ENCODE data around the gene GRIK4.
"Not testable (repeated sequence)": the region's sequence is repeated elsewhere in the genome, so short reads cannot be mapped to it uniquely, and the experiment has no call there.

Gene GRIK4

DNA sequence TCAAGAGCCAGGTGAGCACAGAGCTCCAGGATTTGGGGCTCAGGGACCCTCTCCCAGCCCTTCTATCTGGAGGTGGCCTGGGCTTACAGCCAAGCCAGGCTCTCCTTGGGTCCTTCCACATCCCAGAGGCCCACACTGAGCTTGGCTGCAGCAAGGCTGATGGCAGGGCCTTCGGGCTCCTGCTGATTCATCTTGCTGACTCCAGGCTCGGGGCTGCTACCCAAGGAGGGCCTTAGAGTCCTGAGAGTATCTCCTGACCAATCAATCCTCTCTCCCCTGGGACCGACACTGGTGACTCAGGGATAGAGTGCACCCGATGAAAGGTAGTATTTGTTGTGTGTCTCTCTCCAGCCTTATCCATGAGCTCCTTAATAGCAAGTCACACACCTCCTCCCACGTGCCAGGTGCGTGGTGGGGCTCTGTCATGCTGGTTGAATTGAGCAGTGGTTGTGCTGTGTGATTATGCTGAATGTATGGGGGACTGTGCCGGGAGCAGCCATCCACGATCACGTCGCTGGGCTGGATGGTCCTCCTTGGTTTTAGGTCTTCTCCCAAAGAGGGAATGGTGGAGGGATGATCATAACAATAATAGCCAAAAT is 62.3 kb downstream of the GRIK4 start:
- Histone ChIP-seq H3K27ac (ENCODE audit: low read length) (no peak overlapping the region), H3K4me3 (ENCODE audit: low read length) (no peak overlapping the region), H3K9ac (ENCODE audit: low read length) (no peak overlapping the region), H3K4me1 (ENCODE audit: control insufficient read depth, low read depth, low read length) (peaks cover 17% of the 10 kb centered on the region), H3K9me3 (ENCODE audit: control insufficient read depth, low read depth, low read length) (no peaks in the 10 kb centered on the region), H3K27me3 (ENCODE audit: control insufficient read depth, insufficient read depth, low read length) (no peaks in the 10 kb centered on the region), H3K36me3 (ENCODE audit: control insufficient read depth, low read depth, low read length) (no peaks in the 10 kb centered on the region)

DNA sequence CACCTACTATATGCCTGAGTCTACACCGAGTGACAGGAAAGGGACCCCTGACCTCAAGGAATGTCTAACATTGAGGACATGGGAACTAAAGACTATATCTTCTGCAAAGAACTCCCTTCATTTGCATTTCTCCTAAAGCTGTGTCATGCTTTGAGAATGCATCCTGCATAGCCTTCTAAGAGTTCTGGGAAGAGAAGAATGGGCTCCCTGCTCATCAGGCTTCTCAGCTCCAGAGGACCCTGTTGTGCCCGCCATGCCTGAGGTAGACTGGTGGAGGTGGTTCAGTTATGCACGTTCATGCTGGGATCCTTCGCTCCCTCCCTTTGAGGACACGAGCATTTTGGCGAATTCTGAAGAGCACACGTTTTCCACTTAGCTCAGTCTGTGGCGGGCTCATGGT is 63.3 kb downstream of the GRIK4 start:
- no peaks in the 10 kb centered on the region for H3K9me3 ChIP-seq (ENCODE audit: control insufficient read depth, low read depth, low read length)
- H3K4me1 ChIP-seq (ENCODE audit: control insufficient read depth, low read depth, low read length), result peaks cover 8% of the 10 kb centered on the region
- H3K36me3 ChIP-seq (ENCODE audit: control insufficient read depth, low read depth, low read length), result no peaks in the 10 kb centered on the region
- H3K27ac ChIP-seq (ENCODE audit: low read length), result no peak overlapping the region
- no peak overlapping the region for H3K4me3 ChIP-seq (ENCODE audit: low read length)
- H3K27me3 ChIP-seq (ENCODE audit: control insufficient read depth, insufficient read depth, low read length), result no peaks in the 10 kb centered on the region
- no peak overlapping the region for H3K9ac ChIP-seq (ENCODE audit: low read length)

DNA sequence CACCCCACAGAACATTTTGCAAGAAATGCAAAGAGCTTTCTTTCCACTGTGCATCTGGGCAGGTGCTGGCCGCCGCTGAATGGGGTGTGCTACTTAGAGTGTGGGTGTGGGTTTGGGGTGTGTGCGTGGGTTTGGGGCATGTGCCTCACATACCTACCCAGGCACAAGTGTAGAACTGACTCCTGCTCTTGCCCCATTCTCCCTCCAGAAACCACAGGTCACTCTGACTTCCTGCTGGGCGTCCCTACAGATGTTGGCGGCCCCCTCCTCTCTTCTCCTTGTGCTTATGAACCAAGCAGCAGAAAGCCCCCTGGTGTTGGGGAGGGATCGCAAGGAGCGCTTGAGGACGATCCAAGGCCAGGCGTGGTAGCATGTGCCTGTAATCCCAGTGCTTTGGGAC is 63.9 kb downstream of the GRIK4 start:
- Histone ChIP-seq H3K36me3 (ENCODE audit: control insufficient read depth, low read depth, low read length) (no peaks in the 10 kb centered on the region), H3K4me1 (ENCODE audit: control insufficient read depth, low read depth, low read length) (peaks cover 4% of the 10 kb centered on the region), H3K27me3 (ENCODE audit: control insufficient read depth, insufficient read depth, low read length) (no peaks in the 10 kb centered on the region), H3K9ac (ENCODE audit: low read length) (no peak overlapping the region), H3K4me3 (ENCODE audit: low read length) (no peak overlapping the region), H3K27ac (ENCODE audit: low read length) (no peak overlapping the region), H3K9me3 (ENCODE audit: control insufficient read depth, low read depth, low read length) (no peaks in the 10 kb centered on the region)

DNA sequence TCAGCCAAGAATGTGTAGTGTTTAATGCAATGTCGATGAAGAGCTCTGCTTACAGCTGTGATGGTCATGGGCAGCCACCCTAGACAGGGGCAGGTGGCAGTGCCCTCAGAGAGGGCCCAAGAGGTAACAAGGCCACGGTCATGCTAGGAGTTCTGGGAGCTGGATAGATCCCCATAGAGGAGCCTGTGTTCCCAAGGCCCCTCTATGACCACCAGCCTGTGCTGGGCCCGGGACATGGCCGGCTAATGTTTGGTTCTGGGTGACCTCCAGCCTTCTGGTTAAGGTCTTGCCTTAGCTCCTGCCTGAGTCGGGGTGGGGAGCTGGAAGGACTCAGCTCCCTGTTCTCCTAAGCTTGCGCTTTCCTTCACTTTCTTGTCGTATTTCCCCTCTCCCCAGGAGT is 65.1 kb downstream of the GRIK4 start:
- no peaks in the 10 kb centered on the region for H3K27me3 ChIP-seq (ENCODE audit: control insufficient read depth, insufficient read depth, low read length)
- H3K27ac ChIP-seq (ENCODE audit: low read length), result no peak overlapping the region
- no peak overlapping the region for H3K4me3 ChIP-seq (ENCODE audit: low read length)
- no peak overlapping the region for H3K9ac ChIP-seq (ENCODE audit: low read length)
- H3K4me1 ChIP-seq (ENCODE audit: control insufficient read depth, low read depth, low read length), result peaks cover 4% of the 10 kb centered on the region
- no peaks in the 10 kb centered on the region for H3K36me3 ChIP-seq (ENCODE audit: control insufficient read depth, low read depth, low read length)
- H3K9me3 ChIP-seq (ENCODE audit: control insufficient read depth, low read depth, low read length), result no peaks in the 10 kb centered on the region

DNA sequence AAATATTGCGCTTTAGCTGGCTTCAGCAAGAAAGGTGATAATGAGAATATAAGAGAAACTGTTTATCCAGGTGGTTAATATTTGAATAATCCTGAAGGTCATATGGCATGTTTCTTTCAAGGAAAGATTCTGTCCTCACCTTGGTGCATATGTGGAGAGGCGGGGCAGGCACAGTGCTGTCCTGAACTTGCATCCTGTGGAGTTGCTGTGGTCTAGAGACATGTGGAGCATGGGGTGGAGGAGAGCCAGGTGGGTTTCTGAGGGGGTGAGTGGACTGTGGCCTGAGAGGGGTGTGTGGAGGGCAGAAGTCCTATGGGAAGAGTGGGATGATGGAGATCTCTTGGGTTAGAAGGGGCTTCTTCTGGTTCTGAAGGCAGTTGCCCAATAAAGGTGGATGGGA is 65.5 kb downstream of the GRIK4 start:
- H3K36me3 ChIP-seq (ENCODE audit: control insufficient read depth, low read depth, low read length), result no peaks in the 10 kb centered on the region
- H3K4me3 ChIP-seq (ENCODE audit: low read length), result no peak overlapping the region
- H3K9ac ChIP-seq (ENCODE audit: low read length), result no peak overlapping the region
- peaks cover 4% of the 10 kb centered on the region for H3K4me1 ChIP-seq (ENCODE audit: control insufficient read depth, low read depth, low read length)
- H3K9me3 ChIP-seq (ENCODE audit: control insufficient read depth, low read depth, low read length), result no peaks in the 10 kb centered on the region
- no peak overlapping the region for H3K27ac ChIP-seq (ENCODE audit: low read length)
- no peaks in the 10 kb centered on the region for H3K27me3 ChIP-seq (ENCODE audit: control insufficient read depth, insufficient read depth, low read length)

DNA sequence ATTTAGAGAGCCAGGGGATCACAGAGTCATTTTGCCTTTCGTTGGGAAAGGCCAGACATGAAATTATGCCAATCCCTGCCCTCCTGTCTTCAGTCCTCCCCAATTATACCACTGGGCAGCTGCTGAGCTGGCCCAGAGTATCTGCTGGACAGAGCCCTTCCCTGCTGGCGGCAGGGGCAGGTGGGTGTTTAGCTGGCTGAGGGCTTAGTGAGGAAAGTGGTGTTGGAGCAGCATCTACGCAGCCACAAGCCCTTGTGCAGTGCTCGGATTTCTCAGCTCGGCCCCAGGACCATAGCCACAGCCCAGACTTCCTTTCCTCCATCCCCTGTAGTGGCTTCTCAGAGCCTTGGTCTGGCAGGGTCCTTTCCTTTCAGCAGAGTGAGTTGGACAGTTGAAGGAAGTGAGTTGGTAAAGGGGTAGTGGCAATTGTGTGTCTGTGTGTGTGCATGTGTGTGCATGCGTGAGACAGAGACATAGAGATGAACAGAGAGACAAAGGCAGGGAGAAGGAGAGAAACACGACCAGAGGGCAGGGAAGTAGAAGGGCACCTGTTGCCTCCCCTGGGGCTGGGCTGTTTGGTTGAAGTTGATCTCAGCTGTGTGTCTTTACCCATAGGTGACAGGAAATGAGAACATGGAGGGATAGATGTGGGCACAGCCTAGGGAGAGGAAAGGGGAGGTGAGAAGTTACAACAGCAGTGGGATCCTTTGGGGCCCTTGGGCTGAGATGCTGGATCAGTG is 66.2 kb downstream of the GRIK4 start:
- no peak overlapping the region for H3K27ac ChIP-seq (ENCODE audit: low read length)
- H3K27me3 ChIP-seq (ENCODE audit: control insufficient read depth, insufficient read depth, low read length), result no peaks in the 10 kb centered on the region
- H3K9ac ChIP-seq (ENCODE audit: low read length), result no peak overlapping the region
- H3K9me3 ChIP-seq (ENCODE audit: control insufficient read depth, low read depth, low read length), result no peaks in the 10 kb centered on the region
- H3K4me1 ChIP-seq (ENCODE audit: control insufficient read depth, low read depth, low read length), result peaks cover 4% of the 10 kb centered on the region
- no peak overlapping the region for H3K4me3 ChIP-seq (ENCODE audit: low read length)
- no peaks in the 10 kb centered on the region for H3K36me3 ChIP-seq (ENCODE audit: control insufficient read depth, low read depth, low read length)

DNA sequence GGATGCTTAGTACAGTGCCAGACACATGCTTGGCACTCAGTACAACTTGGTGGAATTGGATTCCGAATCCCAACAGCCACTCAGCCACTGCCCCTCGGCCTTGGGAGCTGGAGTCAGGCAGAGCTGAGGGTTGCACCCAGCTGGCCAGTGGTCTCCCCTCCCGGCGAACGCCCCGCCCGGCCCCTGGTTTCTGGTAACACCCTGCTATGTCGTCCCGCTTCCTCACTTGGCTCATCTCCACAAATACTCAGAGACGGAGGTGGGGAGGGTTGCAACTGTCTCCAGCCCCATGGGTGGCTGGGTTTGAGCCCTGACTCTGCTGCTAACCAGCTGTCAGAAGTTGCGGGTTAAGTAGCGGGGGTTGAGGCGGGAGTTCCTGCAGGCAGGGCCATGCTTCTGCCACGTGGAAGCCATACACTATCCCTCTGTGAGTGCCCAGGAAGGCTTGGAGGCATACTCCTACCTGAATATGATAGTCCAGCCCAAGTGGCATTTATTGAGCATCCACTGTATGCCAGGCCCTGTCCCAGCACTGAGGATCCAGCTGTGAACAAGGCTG is 67.1 kb downstream of the GRIK4 start:
- Histone ChIP-seq H3K4me3 (ENCODE audit: low read length) (no peak overlapping the region), H3K9ac (ENCODE audit: low read length) (no peak overlapping the region), H3K27ac (ENCODE audit: low read length) (no peak overlapping the region), H3K27me3 (ENCODE audit: control insufficient read depth, insufficient read depth, low read length) (no peaks in the 10 kb centered on the region), H3K4me1 (ENCODE audit: control insufficient read depth, low read depth, low read length) (peaks cover 4% of the 10 kb centered on the region), H3K36me3 (ENCODE audit: control insufficient read depth, low read depth, low read length) (no peaks in the 10 kb centered on the region), H3K9me3 (ENCODE audit: control insufficient read depth, low read depth, low read length) (no peaks in the 10 kb centered on the region)

DNA sequence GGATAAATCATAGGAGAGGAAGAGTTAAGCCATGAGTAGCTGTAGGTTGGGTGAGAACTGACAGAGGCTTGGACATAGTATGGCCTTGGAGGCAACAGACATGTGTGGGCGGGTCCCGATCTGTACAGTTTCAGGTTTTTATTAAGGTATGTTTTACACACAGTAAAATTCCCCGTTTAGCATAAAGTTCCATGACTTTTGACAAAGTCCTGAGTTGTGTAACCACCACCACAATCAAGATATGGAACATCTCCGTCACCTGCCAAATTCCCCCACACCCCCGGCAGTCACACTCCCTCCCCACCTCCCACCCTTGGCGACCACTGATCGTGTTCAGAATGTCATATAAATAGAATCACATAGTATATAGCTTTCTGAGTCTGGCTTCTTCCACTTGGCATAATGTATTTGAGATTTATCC is 68.1 kb downstream of the GRIK4 start:
- Histone ChIP-seq H3K9me3 (ENCODE audit: control insufficient read depth, low read depth, low read length) (no peaks in the 10 kb centered on the region), H3K9ac (ENCODE audit: low read length) (no peak overlapping the region), H3K27me3 (ENCODE audit: control insufficient read depth, insufficient read depth, low read length) (no peaks in the 10 kb centered on the region), H3K4me3 (ENCODE audit: low read length) (no peak overlapping the region), H3K4me1 (ENCODE audit: control insufficient read depth, low read depth, low read length) (peaks cover 4% of the 10 kb centered on the region), H3K36me3 (ENCODE audit: control insufficient read depth, low read depth, low read length) (no peaks in the 10 kb centered on the region), H3K27ac (ENCODE audit: low read length) (no peak overlapping the region)

DNA sequence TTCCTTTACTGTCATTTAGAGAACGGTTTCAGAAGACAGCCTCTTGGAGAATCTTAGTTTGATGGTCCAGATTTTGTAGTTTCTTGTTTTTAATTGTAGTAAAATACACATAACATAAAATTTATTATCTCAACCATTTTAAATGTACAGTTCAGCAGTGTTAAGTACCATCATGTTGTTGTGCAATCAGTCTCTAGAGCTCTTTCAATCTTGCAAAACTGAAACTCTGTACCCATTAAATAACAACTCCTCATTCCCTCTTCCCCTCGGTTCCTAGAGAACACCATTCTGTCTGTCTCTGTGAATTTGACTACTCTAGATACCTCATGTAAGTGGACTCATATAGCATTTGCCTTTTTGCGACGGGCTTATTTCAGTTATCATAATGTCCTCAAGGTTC is 69.8 kb downstream of the GRIK4 start:
- Histone ChIP-seq H3K9ac (ENCODE audit: low read length) (no peak overlapping the region), H3K27me3 (ENCODE audit: control insufficient read depth, insufficient read depth, low read length) (no peaks in the 10 kb centered on the region), H3K36me3 (ENCODE audit: control insufficient read depth, low read depth, low read length) (no peaks in the 10 kb centered on the region), H3K4me3 (ENCODE audit: low read length) (no peak overlapping the region), H3K4me1 (ENCODE audit: control insufficient read depth, low read depth, low read length) (no peaks in the 10 kb centered on the region), H3K9me3 (ENCODE audit: control insufficient read depth, low read depth, low read length) (no peaks in the 10 kb centered on the region), H3K27ac (ENCODE audit: low read length) (no peak overlapping the region)

DNA sequence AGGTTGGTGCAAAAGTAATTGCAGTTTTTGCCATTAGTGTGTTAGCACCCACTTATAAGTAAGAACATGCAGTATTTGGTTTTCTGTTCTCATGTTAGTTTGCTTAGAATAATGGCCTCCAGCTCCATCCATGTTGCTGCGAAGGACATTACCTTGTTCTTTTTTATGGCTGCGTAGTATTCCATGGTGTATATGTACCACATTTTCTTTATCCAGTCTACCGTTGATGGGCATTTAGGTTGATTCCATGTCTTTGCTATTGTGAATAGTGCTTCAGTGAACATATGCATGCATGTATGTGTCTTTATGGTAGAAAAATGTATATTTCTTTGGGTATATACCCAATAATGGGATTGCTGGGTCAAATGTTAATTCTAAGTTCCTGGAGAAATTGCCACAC is 71.0 kb downstream of the GRIK4 start:
- H3K27me3 ChIP-seq (ENCODE audit: control insufficient read depth, insufficient read depth, low read length); H3K36me3 ChIP-seq (ENCODE audit: control insufficient read depth, low read depth, low read length); H3K4me1 ChIP-seq (ENCODE audit: control insufficient read depth, low read depth, low read length); H3K9ac ChIP-seq (ENCODE audit: low read length); H3K9me3 ChIP-seq (ENCODE audit: control insufficient read depth, low read depth, low read length); H3K4me3 ChIP-seq (ENCODE audit: low read length); H3K27ac ChIP-seq (ENCODE audit: low read length): not testable (repeated sequence)

DNA sequence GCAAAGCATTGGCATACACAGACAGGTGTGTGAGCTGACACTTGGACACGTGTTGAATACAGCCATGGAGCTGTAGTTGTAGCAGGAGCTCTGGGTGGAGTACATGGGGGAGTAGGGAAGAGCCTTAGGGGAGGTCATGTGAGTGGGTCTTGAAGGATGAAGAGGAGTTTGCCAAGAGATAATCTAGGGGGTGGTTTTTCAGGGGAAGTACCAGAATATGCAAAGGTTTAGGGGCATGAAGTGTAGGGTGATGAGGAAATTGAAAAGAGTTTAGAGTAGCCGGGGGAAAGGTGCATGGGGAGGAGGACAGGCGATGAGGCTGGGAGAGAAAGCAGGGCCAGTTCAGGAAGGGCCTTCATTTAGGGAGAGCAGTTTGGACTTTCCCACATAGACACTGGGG is 74.5 kb downstream of the GRIK4 start:
- Histone ChIP-seq H3K9ac (ENCODE audit: low read length) (no peak overlapping the region), H3K4me3 (ENCODE audit: low read length) (no peak overlapping the region), H3K4me1 (ENCODE audit: control insufficient read depth, low read depth, low read length) (peaks cover 5% of the 10 kb centered on the region), H3K27ac (ENCODE audit: low read length) (no peak overlapping the region), H3K27me3 (ENCODE audit: control insufficient read depth, insufficient read depth, low read length) (no peaks in the 10 kb centered on the region), H3K9me3 (ENCODE audit: control insufficient read depth, low read depth, low read length) (no peaks in the 10 kb centered on the region), H3K36me3 (ENCODE audit: control insufficient read depth, low read depth, low read length) (no peaks in the 10 kb centered on the region)

DNA sequence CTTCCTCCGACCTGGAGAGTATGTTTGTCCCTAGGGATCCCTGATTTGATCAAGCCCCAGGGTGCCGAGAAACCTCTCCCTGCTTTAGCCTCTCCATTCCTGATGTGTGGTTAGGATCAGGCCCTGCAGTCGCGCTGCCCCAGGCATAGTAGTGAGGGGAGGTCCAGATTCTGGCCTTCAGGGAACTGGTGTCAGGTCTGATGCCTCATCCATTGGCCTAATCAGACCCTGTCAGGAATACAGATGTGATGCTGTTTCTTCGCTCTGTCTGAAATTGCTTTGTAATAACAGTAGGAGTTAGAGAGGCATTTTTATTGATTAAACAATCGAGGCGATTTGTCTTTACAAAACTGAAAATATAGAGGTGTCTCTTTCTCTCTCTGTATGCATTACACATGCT is 75.2 kb downstream of the GRIK4 start:
- H3K9ac ChIP-seq (ENCODE audit: low read length), result no peak overlapping the region
- peaks cover under 1% of the 10 kb centered on the region for H3K27me3 ChIP-seq (ENCODE audit: control insufficient read depth, insufficient read depth, low read length)
- no peak overlapping the region for H3K4me3 ChIP-seq (ENCODE audit: low read length)
- peaks cover 7% of the 10 kb centered on the region for H3K4me1 ChIP-seq (ENCODE audit: control insufficient read depth, low read depth, low read length)
- H3K9me3 ChIP-seq (ENCODE audit: control insufficient read depth, low read depth, low read length), result no peaks in the 10 kb centered on the region
- no peaks in the 10 kb centered on the region for H3K36me3 ChIP-seq (ENCODE audit: control insufficient read depth, low read depth, low read length)
- H3K27ac ChIP-seq (ENCODE audit: low read length), result no peak overlapping the region
